Measurements from ENCODE around the gene ARL10.

ARL10 gene

GRCh38 chr5:176365351-176366231, at the start of gene ARL10:
TSS of gene ARL10 (plus strand) at chr5:176365487. CDS start at chr5:176365564, 77 bp downstream.
- DNase-seq: no peak

GRCh38 chr5:176317534-176318374, 47.5 kb upstream of the ARL10 start:
- no peak for DNase-seq

- DNase-seq: no peak
Measured at GRCh38 chr5:176319827-176320554, 45.3 kb upstream of the ARL10 start.

GRCh38 chr5:176320577-176320976, 44.7 kb upstream of the ARL10 start:
- DNase-seq: no peak

GRCh38 chr5:176334031-176334770, 31.1 kb upstream of the ARL10 start:
- no peak for DNase-seq

GRCh38 chr5:176337913-176338312, 27.4 kb upstream of the ARL10 start:
- no peak for DNase-seq

GRCh38 chr5:176339304-176339703, 26.0 kb upstream of the ARL10 start:
- no peak for DNase-seq

GRCh38 chr5:176341325-176342157, 23.7 kb upstream of the ARL10 start:
- no peak for DNase-seq

- no peak for DNase-seq
Measured at GRCh38 chr5:176342158-176342483, 23.2 kb upstream of the ARL10 start.

- DNase-seq: no peak
Measured at GRCh38 chr5:176342766-176343458, 22.4 kb upstream of the ARL10 start.

GRCh38 chr5:176350416-176350815, 14.9 kb upstream of the ARL10 start:
- no peak for DNase-seq

GRCh38 chr5:176352116-176352878, 13.0 kb upstream of the ARL10 start:
- DNase-seq: no peak

- no peak for DNase-seq
Measured at GRCh38 chr5:176353533-176353932, 11.8 kb upstream of the ARL10 start.

GRCh38 chr5:176355400-176356178, 9.7 kb upstream of the ARL10 start:
- no peak for DNase-seq

- DNase-seq: no peak
Measured at GRCh38 chr5:176356179-176356566, 9.1 kb upstream of the ARL10 start.

GRCh38 chr5:176359658-176360057, 5.6 kb upstream of the ARL10 start:
- no peak for DNase-seq

GRCh38 chr5:176360894-176361436, 4.3 kb upstream of the ARL10 start:
- no peak for DNase-seq

GRCh38 chr5:176361437-176362232, 3.7 kb upstream of the ARL10 start, which contains the start of gene KIAA1191:
TSS of gene KIAA1191 (minus strand) at chr5:176361764. CDS start at chr5:176359508, 2,256 bp downstream.
- peak; percentile 65 for DNase-seq

Data from NCI-H2029 treated with DMSO at 0.1 percent for 48 hours (cell line).